ENCODE data around the gene CCDC110. TPM values are rescaled to one million over a fixed set of nuclear protein-coding genes. Genes with fewer than 3 reads are reported as not detected.

Gene CCDC110
- polyA plus RNA-seq, 1 experiment: 1.1 TPM

- Histone ChIP-seq H3K9me3 (ENCODE audit: control insufficient read depth, insufficient read depth, low read length) (no peaks in the 10 kb centered on the region), H3K27ac (ENCODE audit: low read depth, low read length) (no peak overlapping the region), H3K27me3 (ENCODE audit: control insufficient read depth, insufficient read depth, low read length) (peaks cover 4% of the 10 kb centered on the region), H3K4me3 (ENCODE audit: low read depth, low read length) (no peak overlapping the region)
- ChIA-PET POLR2A (no interaction called here), CTCF (interaction anchor here (2.2 kb wide), 1 partner anchor 134 kb away, joined by 13 read pairs; no protein-coding TSS in a partner anchor)
- TF ChIP-seq CTCF (IDR thresholded peaks at IDR 0.05; ENCODE audit: low read depth, low read length): no peak
- no peak for DNase-seq (ENCODE audit: low read depth, low spot score)
Measured at GRCh38 chr4:185463541-185463940, 8.0 kb downstream of the CCDC110 start.

GRCh38 chr4:185461565-185461964, 10.0 kb downstream of the CCDC110 start:
- ChIA-PET POLR2A (no interaction called here), CTCF (interaction anchor here (1.0 to 1.5 kb wide), 2 partner anchors 136 kb away, joined by 3 to 4 read pairs; no protein-coding TSS in a partner anchor)
- no peaks in the 10 kb centered on the region for H3K9me3 ChIP-seq (ENCODE audit: control insufficient read depth, insufficient read depth, low read length)
- no peak overlapping the region for H3K4me3 ChIP-seq (ENCODE audit: low read depth, low read length)
- H3K27me3 ChIP-seq (ENCODE audit: control insufficient read depth, insufficient read depth, low read length): peaks cover 4% of the 10 kb centered on the region
- H3K27ac ChIP-seq (ENCODE audit: low read depth, low read length): no peak overlapping the region
- TF ChIP-seq CTCF (IDR thresholded peaks at IDR 0.05; ENCODE audit: low read depth, low read length): no peak
- DNase-seq (ENCODE audit: low read depth, low spot score): no peak

- H3K27ac ChIP-seq (ENCODE audit: low read depth, low read length): no peak overlapping the region
- DNase-seq (ENCODE audit: low read depth, low spot score): no peak
- POLR2A ChIA-PET: no interaction called here
- peaks cover 1% of the 10 kb centered on the region for H3K27me3 ChIP-seq (ENCODE audit: control insufficient read depth, insufficient read depth, low read length)
- no peak overlapping the region for H3K4me3 ChIP-seq (ENCODE audit: low read depth, low read length)
- CTCF ChIA-PET: interaction anchor here (0.8 kb wide), 1 partner anchor 15 kb away, joined by 3 read pairs; the partner anchor contains the start of gene CCDC110
- TF ChIP-seq CTCF (IDR thresholded peaks at IDR 0.05; ENCODE audit: low read depth, low read length): no peak
- H3K9me3 ChIP-seq (ENCODE audit: control insufficient read depth, insufficient read depth, low read length): no peaks in the 10 kb centered on the region
Measured at GRCh38 chr4:185457136-185457535, 14.4 kb downstream of the CCDC110 start.

GRCh38 chr4:185456131-185456530, 15.4 kb downstream of the CCDC110 start:
- H3K9me3 ChIP-seq (ENCODE audit: control insufficient read depth, insufficient read depth, low read length): no peaks in the 10 kb centered on the region
- peaks cover 3% of the 10 kb centered on the region for H3K27me3 ChIP-seq (ENCODE audit: control insufficient read depth, insufficient read depth, low read length)
- no peak overlapping the region for H3K27ac ChIP-seq (ENCODE audit: low read depth, low read length)
- H3K4me3 ChIP-seq (ENCODE audit: low read depth, low read length): no peak overlapping the region
- no peak for DNase-seq (ENCODE audit: low read depth, low spot score)
- ChIA-PET POLR2A (no interaction called here), CTCF (interaction anchor here (0.9 to 1.2 kb wide), 2 partner anchors 142 to 272 kb away, joined by 3 read pairs; no protein-coding TSS in a partner anchor)
- no peak for TF ChIP-seq CTCF (IDR thresholded peaks at IDR 0.05; ENCODE audit: low read depth, low read length)

- CTCF ChIA-PET: no interaction called here
Measured at GRCh38 chr4:185445209-185445608, 26.3 kb downstream of the CCDC110 start.

More at GRCh38 chr4:185445209-185445608, 26.3 kb downstream of the CCDC110 start:
- no peak for DNase-seq (ENCODE audit: low read depth, low spot score)
- no peak for TF ChIP-seq CTCF (IDR thresholded peaks at IDR 0.05; ENCODE audit: low read depth, low read length)
- no peak overlapping the region for H3K27ac ChIP-seq (ENCODE audit: low read depth, low read length)
- H3K4me3 ChIP-seq (ENCODE audit: low read depth, low read length): no peak overlapping the region
- POLR2A ChIA-PET: no interaction called here
- no peaks in the 10 kb centered on the region for H3K27me3 ChIP-seq (ENCODE audit: control insufficient read depth, insufficient read depth, low read length)
- H3K9me3 ChIP-seq (ENCODE audit: control insufficient read depth, insufficient read depth, low read length): no peaks in the 10 kb centered on the region
